NCI-H146 treated with DMSO at 0.1 percent for 48 hours (cell line): Measurements from ENCODE around the gene TMEM63C.

Experiments used
- DNase-seq: peaks from one replicate; lab custom pipeline; 2025; ENCODE audit not compliant: unreplicated experiment; lab: John Stamatoyannopoulos, UW

TMEM63C gene

GRCh38 chr14:77253333-77254190 is 72.0 kb downstream of the TMEM63C start:
- DNase-seq, result no peak

- no peak for DNase-seq
Measured at GRCh38 chr14:77256694-77257093, 75.1 kb downstream of the TMEM63C start.

GRCh38 chr14:77257700-77258099 is 76.1 kb downstream of the TMEM63C start:
- no peak for DNase-seq

- no peak for DNase-seq
Measured at GRCh38 chr14:77258566-77258965, 77.0 kb downstream of the TMEM63C start.

DNA sequence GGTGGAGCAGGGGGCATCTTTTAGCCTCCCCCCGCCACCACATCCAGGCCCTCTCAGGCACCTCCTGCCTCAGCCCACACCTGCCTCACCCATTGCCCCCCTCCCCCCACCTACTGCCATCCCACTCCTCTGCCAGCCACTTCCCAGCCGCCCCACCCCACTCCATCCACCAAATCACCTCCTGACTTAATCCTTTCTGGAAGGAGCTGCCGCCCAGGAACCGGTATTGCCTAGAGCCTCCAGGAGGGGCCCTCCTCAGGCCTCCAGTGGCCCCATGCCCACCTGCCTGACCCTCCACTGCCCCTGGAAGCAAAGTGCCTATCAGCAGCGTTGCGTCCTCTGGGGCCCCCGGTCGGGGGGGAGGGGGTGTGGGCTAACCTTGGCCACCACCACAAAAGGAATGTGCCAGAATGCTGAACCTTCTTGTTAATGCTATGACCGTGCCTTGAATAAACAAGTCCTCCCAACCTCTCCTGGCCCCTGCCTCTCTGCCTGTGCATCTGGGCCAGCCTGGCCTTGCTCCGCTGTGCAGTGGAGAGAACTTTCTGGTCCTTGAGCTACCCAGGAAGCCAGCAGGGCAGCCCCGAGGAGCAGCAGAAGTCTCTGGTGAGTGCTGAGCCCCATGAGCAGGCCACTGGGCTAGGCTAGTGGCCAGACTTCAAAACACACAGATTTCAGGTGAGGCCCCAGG is 77.6 kb downstream of the TMEM63C start:
- DNase-seq, result no peak

DNA sequence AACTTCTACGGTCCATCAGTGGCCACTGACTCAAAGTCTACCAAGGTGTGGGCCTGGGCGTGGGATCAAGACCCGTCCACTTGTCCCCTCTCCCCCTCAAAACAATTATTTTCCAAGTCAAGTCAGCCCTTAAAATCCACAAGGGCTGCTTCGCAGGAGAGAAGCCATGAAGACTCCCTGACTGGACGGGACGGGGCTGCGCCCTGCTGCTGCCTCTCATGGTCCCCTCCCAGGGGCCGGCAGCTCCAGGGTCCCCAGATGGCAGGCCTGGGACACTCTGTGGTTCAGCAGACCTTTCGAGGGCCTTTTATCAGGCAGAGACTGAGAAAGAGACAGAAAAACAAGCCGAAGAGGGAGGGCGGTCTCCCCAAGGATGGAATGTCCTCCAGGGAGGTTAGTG is 78.6 kb downstream of the TMEM63C start:
- no peak for DNase-seq

- DNase-seq, result no peak
Measured at GRCh38 chr14:77260631-77261030, 79.0 kb downstream of the TMEM63C start.

DNA sequence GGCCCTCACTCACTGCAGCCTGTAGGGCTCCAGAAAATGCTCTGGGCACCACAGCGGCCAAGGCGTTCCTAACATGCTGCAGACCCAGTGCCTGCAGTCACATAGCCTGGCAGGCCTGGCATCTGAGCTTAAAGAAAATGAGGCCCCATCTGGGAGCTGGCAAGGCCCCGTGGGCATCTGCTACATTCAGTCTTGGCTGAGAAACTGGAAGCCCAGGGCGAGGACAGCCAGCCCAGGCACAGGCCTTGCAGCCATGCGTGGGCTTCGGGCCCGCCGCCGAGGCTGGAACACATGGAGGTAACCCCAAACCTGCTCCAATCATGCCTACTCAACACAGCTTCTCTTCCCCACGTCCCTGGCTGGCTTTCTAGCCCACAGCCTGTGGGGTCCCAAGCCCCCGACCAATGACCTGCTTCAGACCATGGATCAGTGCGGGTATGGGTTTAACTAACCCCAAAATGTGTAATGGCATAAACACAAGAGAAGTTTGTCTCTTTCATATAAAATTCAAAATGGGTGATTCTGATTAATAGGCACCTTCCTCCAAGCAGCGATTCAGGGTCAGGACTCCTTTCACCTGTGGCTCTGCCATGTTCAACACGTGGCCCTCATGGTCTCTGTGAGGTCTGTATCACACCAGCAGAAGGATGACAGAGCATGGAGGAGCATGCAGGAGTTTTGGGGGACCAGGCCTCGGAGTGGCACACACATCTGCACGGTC is 83.0 kb downstream of the TMEM63C start:
- no peak for DNase-seq

DNA sequence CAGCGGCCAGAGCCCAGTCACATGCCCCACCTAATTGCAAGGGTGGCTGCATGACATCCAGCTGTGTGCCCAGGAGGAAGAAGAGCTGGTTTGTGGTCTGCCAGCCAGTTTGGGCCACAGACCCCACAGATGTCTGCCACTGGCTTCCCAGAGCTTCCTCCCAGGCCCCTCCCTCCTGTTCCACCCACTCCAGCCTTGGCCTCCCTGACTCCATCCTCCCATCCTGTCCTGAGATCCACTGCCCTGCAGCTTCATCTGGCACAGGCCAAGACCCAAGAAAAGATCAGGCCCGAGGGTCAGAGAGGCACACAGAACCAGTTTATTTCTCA is 83.6 kb downstream of the TMEM63C start:
- DNase-seq, result no peak

DNA sequence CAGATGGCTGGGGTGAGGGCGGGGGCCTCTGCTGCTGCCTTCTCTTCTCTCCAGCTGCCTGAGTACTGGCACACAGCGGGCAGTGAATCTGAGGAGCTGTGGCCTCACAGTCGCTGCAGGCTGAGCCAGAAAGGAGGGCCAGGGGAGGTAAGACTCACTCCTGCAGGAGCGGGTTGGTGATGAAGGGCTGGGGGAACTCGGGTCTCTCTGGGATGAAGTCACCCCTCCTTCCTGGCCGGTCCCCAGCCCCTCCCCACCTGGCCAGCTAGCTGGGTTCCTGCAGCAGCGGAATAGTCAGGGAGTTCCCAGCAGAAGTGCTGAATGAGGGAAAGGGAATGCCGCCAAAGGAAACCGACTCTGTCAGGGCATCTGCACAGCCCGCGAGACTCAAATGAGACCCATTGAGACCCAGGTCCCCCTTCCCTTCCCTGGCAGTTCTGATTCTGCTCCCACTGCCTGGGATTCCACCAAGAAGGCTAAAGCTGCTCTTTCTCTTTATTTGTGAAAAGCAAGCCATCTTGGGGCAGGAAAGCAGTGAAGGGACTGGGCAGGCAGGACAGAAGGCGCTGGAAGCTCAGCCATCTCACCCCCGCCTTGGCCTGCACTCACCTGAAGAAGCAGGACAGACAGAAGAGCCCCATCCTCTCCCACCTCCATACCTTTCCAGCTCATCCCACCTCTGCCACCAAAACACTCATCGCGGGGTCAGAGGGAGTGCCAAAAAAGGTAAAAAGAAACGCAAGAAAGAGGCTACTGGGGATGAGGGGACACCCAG is 84.2 kb downstream of the TMEM63C start:
- DNase-seq, result no peak

GRCh38 chr14:77266336-77266735 is 84.7 kb downstream of the TMEM63C start:
- DNase-seq, result no peak

GRCh38 chr14:77267937-77268699 is 86.5 kb downstream of the TMEM63C start:
- no peak for DNase-seq

DNA sequence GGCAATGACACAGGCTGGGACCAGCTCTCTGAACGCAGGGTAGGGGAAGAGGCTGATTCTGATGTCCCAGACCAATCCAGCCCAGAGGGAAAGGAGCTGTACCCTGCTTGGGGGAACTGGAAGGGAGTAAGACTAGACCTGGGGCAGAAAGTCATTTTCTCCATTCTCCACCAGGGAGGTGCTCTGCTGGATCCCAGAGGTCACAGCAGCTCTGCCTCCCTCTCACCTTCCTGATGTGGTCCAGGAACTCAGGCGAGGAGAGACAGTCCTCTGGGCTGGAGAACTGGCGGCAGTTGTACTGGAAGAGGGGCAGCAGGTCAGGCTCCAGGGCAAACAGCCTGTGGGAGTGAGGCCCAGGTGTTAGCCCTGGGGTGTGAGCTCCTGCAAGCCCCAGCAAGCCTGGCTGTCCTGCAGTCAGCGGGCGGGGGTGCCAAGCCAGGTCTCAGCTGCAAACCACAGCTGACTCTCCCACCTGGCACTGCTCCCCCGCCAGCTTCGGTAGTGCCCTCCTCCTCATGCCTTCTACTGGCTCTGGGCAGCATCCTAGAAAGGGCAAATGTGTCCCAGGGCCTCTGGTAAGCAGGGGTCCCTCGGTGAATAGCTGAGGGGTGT is 87.5 kb downstream of the TMEM63C start:
- DNase-seq, result peak; percentile 55

DNA sequence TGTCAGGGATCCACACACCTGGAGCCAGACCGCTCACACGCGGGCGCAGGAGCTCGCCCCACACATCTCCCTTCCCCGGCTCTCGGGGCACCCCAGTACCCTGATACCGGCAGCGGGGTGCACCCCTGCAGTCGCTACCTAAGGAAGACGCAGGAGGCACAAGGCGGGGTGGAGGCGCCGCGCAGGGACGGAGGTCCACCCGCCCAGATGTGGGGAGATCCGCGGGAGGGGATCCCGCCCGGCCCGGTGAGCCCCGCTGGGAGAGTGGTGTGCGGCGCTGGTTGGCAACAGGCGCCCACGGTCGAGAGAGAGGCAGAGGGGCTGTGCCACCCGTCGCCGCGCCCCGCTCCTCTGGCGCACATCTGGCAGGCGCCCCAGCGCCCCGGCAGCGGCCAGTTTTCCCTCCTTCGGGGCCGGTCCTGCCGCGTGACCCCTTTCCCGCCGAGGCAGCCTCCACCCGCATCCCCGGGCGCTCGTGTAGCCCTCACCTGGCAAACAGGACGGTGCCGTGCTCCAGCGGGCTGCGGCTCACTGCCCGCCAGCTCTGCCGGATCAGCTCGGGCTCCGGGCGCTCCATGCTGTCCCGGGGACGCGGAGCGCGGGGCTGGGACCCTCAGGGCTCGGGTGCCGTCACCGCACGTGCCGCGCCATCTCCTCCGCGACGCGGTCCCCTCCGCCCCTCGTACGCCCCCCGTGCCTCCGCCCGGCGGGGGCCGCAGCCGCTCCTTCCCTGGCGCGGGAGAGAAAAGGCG is 88.9 kb downstream of the TMEM63C start:
- DNase-seq, result no peak

GRCh38 chr14:77271113-77271710 is 89.6 kb downstream of the TMEM63C start, which contains the start of gene NGB:
Gene NGB, minus strand, starts transcription at chr14:77271206. Its CDS starts 269 bp downstream, at chr14:77270937.
- DNase-seq, result no peak

GRCh38 chr14:77272261-77272660 is 90.7 kb downstream of the TMEM63C start:
- no peak for DNase-seq

- DNase-seq, result no peak
Measured at GRCh38 chr14:77273796-77274195, 92.2 kb downstream of the TMEM63C start.

GRCh38 chr14:77275041-77275580 is 93.5 kb downstream of the TMEM63C start:
- DNase-seq, result no peak
